NOMO-1 (cell line): ENCODE measurements around the gene SGPL1.

ENCODE experiments used
- DNase-seq, 2 experiments: peaks; one replicate each; lab custom pipeline; 2025; ENCODE audit not compliant: unreplicated experiment in 2 of 2; lab: John Stamatoyannopoulos, UW

The SGPL1 gene

DNA sequence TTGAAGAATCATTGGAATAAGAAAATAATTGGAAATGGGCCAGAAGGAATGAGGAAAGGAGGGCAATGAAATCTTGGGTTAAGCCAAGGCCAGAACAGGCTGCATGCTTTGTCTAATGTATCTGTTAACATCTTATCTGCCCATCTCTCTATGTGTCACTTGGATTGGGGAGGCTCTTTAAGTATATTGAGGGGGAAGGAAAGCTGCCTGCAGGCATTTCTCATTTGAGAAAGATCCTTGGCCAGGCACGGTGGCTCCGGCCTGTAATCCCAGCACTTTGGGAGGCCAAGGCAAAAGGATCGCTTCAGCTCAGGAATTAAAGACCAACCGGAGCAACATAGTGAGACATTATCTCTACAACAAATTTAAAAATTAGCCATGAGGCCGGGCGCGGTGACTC is 58.3 kb downstream of the SGPL1 start:
- DNase-seq: no peak

- no peak for DNase-seq
Measured at GRCh38 chr10:70879207-70879606, 63.5 kb downstream of the SGPL1 start.

DNA sequence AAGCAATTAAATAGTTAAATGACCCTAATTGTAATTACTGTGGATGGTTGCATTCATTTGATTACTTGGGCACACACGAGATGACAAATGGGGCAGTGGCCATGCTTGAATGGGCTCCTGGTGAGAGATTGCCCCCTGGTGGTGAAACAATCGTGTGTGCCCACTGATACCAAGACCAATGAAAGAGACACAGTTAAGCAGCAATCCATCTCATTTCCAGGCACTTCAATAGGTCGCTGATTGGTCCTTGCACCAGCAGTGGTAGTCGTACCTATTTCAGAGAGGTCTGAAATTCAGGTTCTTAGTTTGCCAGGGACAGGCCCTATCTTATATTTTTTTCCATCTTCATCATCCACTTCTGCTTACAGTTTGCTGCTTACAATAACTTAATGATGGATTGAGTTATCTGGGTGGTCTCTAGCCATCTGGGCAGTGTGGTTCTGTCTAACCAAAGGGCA is 64.4 kb downstream of the SGPL1 start:
- DNase-seq: peak; percentile 39 to 58

DNA sequence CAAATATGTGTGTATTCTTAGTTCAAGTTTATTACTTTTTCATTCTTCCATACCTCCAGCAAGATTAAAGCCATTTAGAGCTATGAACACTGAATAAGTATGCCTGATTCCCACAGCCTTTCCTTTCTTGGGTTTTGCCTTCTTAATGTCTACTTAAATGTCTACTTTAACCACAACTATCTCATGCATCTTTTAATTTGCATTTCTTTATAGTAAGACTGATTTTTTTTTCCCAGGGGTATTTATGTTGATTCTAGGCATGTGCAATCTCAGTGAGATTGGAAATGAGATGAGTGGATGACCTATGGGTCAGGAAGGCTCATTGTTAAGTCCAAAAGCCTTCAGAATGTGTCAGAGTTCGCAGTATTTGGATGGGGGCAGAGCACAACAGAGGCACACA is 69.0 kb downstream of the SGPL1 start:
- DNase-seq: no peak

DNA sequence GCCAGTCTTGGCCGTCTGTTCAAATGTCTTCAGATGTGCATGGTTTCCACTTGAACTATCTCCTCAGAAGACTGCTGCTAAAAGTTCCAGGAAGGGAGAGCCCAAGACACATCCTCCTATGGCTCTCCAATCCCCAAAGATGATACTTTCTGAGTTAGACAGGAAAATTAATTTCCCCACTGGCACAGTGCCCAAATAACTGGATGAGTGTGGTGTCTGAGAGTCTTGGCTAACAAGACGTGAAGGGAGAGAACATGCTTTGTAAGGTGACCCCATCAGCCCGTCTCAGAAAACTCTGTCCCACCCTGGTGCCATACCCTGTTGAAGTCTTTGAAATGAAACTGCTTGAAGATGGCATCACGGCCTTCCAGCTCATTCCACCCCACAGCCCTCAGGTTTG is 69.7 kb downstream of the SGPL1 start:
- no peak for DNase-seq

DNA sequence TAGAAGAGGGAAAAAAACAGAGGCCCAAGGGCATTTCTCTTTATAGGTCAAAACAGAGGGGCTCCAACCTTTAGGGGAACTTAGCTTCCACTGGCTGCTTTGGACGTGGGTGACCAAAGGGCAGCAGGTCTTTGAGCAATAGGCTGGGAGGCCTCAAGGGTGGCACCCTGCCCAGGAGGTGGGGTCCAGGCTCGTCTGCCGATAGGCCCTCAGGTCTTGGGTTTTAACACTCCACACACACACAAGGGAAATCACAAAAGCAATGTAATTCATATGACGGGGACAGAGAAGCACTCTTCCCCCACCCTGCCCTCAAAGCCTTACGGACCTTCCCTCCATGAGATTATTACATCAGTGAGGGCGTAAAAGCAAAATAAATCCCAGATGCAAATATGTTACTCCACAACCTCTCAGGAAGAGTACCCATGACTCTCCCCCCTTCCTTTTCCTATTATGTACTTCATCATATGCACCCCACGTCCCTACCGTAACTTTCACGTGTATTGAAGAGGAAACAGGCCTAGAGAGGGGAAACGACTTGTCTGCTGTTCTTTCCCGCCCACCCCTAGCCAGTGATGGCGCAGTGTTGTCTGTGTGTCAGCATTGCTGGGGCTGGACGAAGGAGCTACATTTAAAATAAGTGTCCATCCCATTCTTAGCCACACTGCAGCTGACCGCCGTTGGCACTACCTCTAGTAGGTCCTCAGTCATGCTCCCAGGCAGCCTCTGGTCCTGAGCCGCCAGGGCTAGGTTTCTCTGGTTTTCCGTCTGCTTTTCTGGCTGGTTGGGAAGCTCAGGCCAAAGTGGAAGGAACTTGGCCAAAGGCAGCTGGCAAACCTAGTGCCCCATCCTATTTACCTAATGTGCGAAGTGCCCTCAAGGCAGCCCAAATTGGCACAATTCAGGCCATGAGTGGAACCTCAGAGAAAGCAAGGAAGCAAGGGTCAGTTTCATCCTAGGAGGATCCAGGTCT is 70.5 kb downstream of the SGPL1 start:
- no peak for DNase-seq

DNA sequence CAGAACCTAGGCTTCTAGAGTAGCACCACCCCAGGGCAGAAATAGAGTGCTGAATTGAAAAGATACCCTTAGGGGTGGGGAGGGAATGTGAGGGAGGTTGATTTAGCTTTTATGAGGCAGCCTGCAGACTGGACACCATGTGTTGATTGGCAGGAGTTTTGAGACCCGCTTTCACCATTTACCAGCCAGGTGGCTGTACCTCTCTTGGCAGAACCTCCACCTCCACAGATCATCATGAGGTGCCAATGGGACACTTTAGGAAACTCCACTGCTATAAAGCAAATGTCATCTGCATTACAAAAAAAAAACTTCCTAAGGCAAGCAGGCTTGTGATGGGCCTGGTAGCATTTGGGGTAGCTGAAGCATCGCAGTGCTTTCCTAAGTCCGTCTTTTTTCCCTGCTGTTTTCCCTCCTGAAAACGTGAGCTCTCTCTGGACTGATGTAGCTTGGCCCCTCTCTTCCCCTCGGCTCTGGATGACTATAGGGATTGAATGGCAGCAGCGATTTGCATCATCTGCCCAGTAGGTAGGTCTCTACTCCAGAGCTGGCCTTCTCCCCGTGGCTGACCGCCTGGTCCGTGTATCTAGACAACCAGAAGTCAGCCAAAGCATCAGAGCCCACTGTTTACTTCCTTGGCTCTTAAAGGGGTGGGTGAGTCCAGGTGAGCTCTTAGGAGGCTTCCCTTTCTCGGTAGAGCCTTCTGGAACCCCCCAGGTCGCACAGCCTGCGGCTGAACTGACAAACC is 71.3 kb downstream of the SGPL1 start:
- no peak for DNase-seq

- DNase-seq: peak; percentile 50 to 68
Measured at GRCh38 chr10:70887804-70888800, 72.4 kb downstream of the SGPL1 start, which contains the start of gene PCBD1. Gene PCBD1, minus strand, starts transcription at chr10:70888565. Its CDS starts 32 bp downstream, at chr10:70888533.

DNA sequence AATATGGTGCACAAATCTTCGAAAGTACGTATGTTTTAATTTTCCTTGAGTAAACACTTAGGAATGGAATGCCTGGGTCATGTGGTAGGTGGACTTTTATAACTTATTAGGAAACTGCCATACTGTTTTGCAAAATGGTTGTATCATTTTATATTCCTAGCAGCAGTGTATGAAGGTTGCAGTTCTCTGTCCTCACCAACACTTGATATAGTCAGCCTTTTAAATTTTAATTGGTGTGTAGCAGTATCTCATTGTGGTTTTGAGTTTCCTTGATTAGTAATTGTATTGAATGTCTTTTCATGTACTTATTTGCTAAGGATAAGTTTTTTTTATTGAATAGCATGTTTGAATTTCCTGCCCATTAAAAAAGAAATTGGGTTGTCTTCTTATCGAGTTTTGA is 73.5 kb downstream of the SGPL1 start:
- no peak for DNase-seq

GRCh38 chr10:70890917-70891431 is 75.2 kb downstream of the SGPL1 start:
- DNase-seq: no peak

DNA sequence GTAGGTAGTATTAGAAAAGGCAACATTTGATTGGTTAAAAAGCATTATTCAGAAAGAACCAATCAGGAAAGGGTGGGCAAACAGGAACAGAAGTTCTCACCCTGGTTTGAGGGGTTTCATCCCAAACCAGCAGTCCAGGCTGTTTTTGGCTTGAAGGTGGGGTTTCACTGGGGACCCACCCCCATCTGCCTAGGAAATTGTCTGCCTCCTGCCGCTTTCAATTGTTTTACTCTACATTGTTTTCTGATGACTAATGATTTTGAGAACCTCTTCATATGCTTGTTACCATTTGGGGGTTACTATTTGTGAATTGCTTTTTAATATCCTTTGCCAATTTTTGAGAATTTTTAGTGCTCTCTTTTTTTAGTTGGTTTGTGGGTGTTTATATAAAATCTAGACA is 75.9 kb downstream of the SGPL1 start:
- DNase-seq: no peak

- no peak for DNase-seq
Measured at GRCh38 chr10:70892631-70893030, 76.9 kb downstream of the SGPL1 start.

GRCh38 chr10:70893227-70894006 is 77.7 kb downstream of the SGPL1 start:
- no peak for DNase-seq

DNA sequence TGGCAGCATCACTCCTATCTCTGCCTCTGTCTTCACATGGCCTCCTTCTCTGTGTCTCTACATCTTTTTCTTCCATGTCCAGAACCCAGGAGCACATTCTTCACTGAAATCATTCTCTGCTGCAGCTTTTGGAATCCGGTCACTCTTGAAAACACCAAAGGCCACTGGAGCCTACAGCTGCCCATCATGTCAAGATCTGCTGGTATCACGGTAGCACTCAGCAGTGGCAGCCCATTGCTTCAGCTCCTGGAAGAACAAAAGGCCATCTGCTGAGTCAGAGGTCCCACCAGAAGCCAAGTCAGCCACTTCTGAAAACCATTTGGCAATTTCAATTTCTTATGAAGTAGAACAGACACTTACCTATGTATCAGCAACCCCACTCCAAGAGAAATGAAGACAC is 78.7 kb downstream of the SGPL1 start:
- no peak for DNase-seq

DNA sequence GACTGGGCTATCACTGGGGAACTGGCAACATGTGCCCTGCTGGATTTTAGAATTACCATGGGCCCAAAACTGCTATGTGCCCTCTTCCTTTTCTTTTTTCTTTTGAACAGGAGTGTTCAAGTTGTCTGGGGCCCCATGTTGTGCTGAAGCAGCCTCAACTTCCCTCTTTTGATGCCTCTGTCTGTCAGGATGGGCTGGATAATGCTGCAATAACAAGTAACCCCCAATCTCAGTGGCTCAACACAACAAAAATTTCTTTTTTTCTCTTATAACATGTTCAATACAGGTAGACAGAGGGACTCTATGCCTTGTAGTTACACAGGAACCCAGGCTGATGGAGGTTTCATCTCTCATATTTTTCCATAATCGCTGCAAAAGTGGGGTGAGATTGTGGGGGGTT is 80.8 kb downstream of the SGPL1 start:
- no peak for DNase-seq

DNA sequence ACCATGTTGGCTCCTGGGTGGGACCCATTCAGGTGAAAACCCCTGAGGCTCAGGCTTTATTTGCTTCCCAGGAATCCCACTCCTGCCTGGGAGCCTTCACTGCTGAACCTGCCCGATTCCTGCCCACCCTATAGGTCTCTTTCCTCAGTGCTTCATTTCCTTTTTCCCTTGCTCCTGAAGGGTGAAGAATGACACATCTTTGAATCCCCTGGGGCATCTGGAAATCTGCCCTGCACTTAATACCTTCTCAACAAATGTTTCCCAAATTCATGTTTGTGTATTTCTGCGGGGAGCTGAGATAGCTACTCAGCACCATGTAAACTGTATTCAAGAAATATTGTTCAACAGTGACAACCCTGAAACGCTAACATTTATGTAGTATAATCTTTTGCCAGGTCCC is 82.9 kb downstream of the SGPL1 start:
- no peak for DNase-seq

- no peak for DNase-seq
Measured at GRCh38 chr10:70899096-70899495, 83.3 kb downstream of the SGPL1 start.

GRCh38 chr10:70901276-70901878 is 85.6 kb downstream of the SGPL1 start:
- DNase-seq: no peak

DNA sequence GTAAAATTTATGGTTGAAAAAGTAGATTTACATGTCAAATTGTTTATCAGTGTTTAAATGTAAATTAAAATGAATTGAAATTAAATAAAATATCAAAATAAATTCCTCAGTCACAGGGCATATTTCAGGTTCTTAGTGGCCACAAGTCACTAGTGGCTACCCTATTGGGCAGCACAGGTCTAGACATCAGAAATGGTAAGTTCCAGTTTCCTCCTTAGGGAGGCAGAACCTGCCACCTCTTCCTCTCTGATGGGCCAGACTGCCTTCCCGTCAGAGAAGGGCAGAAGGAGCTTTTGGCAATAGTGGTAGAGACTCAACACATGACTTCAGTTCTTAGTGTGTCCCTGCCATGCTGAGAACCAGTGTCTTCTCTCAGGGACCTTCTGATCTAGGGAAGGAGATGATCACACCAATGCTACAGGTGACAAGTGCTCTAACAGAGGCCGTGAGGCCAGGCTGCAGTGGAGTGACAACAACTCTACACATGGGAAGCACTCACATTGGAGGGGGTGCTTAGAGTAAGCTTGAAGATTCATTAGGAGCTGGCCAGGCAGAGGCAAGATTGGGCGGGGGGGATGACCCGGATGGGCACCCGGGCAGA is 87.0 kb downstream of the SGPL1 start:
- no peak for DNase-seq
